NB4 (cell line): ENCODE results near the gene TLE5.

Experiments used
- DNase-seq: peaks from one replicate; pipeline ENCODE4 v3.0.0; 2010; ENCODE audit warnings: low read depth
- H3K4me3 ChIP-seq: one replicate; pipeline ENCODE4 v1.5.1; 2011; ENCODE audit warnings: mild to moderate bottlenecking, low read depth, low read length, moderate library complexity
- MYC ChIP-seq: IDR thresholded peaks from 2 replicates; pipeline ENCODE4 v1.6.1; 2011; ENCODE audit warnings: low read depth, low read length
- POLR2A ChIP-seq: IDR thresholded peaks from 2 replicates; pipeline ENCODE4 v1.6.1; 2011; ENCODE audit warnings: mild to moderate bottlenecking; ENCODE audit not compliant: insufficient read length; ENCODE audit errors: extremely low read depth
- TF ChIP-seq, protein P1 (sequence below): IDR thresholded peaks from one replicate; pipeline ENCODE4 v1.5.1; 2012; ENCODE audit warnings: low read depth, low read length
- TF ChIP-seq, protein P2 (sequence below): IDR thresholded peaks from 2 replicates; pipeline ENCODE4 v1.6.1; 2011; ENCODE audit warnings: low read depth, low read length

The TLE5 gene

GRCh38 chr19:3100747-3101730 lies 38.7 kb upstream of the TLE5 start:
- H3K4me3 ChIP-seq, result no peak overlapping the region
- no peak for DNase-seq
- TF ChIP-seq MYC (no peak), POLR2A (no peak)
- TF ChIP-seq, protein P1, sequence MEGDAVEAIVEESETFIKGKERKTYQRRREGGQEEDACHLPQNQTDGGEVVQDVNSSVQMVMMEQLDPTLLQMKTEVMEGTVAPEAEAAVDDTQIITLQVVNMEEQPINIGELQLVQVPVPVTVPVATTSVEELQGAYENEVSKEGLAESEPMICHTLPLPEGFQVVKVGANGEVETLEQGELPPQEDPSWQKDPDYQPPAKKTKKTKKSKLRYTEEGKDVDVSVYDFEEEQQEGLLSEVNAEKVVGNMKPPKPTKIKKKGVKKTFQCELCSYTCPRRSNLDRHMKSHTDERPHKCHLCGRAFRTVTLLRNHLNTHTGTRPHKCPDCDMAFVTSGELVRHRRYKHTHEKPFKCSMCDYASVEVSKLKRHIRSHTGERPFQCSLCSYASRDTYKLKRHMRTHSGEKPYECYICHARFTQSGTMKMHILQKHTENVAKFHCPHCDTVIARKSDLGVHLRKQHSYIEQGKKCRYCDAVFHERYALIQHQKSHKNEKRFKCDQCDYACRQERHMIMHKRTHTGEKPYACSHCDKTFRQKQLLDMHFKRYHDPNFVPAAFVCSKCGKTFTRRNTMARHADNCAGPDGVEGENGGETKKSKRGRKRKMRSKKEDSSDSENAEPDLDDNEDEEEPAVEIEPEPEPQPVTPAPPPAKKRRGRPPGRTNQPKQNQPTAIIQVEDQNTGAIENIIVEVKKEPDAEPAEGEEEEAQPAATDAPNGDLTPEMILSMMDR, result no peak
- TF ChIP-seq, protein P2, sequence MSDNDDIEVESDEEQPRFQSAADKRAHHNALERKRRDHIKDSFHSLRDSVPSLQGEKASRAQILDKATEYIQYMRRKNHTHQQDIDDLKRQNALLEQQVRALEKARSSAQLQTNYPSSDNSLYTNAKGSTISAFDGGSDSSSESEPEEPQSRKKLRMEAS, result no peak

DNA sequence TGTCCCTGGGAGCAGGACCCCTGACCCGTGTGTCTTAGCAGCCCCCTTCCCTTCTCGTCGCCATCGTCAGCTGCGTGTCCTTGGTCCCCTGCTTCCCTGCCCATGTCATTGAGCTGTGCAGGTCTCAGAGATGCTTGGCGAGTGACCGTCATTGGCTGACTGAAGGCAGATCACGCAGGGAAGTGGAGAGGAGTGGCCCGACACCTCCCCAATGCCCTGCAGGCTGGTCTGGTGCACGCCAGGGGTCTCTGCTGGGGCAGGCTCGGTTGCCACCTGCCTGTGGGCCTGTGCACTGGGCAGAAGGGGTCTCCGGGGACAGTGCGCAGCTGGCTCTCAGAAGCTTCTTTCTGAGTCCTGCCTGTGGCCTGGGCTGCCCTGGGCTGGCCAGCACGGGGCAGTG lies 38.0 kb upstream of the TLE5 start:
- no peak for DNase-seq
- no peak overlapping the region for H3K4me3 ChIP-seq
- TF ChIP-seq, protein P2, result no peak
- no peak for TF ChIP-seq MYC
- no peak for TF ChIP-seq POLR2A
- TF ChIP-seq, protein P1, result no peak

- TF ChIP-seq MYC, result no peak
- TF ChIP-seq, protein P1, result no peak
- TF ChIP-seq POLR2A, result no peak
- no peak overlapping the region for H3K4me3 ChIP-seq
- no peak for DNase-seq
Observed at GRCh38 chr19:3099347-3100145, 37.3 kb upstream of the TLE5 start.

- TF ChIP-seq MYC (no peak), POLR2A (no peak)
- TF ChIP-seq, protein P1, result no peak
- TF ChIP-seq, protein P2, result no peak
- H3K4me3 ChIP-seq, result no peak overlapping the region
- peak; percentile 22 for DNase-seq
Observed at GRCh38 chr19:3098515-3099346, 36.4 kb upstream of the TLE5 start.

GRCh38 chr19:3098141-3098514 lies 35.8 kb upstream of the TLE5 start:
- no peak for DNase-seq
- H3K4me3 ChIP-seq, result no peak overlapping the region
- TF ChIP-seq, protein P2, result no peak
- TF ChIP-seq MYC (no peak), POLR2A (no peak)
- TF ChIP-seq, protein P1, result no peak
